ENCODE results near the gene FAM81B.

The FAM81B gene

GRCh38 chr5:95487880-95488279 lies 96.7 kb downstream of the FAM81B start:
- no peak for DNase-seq
